HepG2 (cell line): ENCODE data around the gene RAB29. TPM values are rescaled to one million over a fixed set of nuclear protein-coding genes. Genes with fewer than 3 reads are reported as not detected.
A peak's percentile ranks its signal among the peaks of the same experiment; 100 is the strongest.

ENCODE experiments used
- HNF1A ChIP-seq, 2 experiments: sonication (generic) in 1 of 2; formaldehyde crosslinking in 1 of 2; IDR thresholded peaks; 2 replicates each; pipeline versions ENCODE4 v1.4.0 to v1.6.1; 2016 to 2020; ENCODE audit warnings: borderline replicate concordance in 1 of 2, low read depth in 1 of 2, mild to moderate bottlenecking in 1 of 2, missing genetic modification reagents in 1 of 2
- PRDM10 ChIP-seq: sonication (generic); formaldehyde crosslinking; IDR thresholded peaks from 2 replicates; pipeline ENCODE4 v1.4.0; 2020; ENCODE audit warnings: low read depth, missing genetic modification reagents
- ZBTB1 ChIP-seq: sonication (generic); formaldehyde crosslinking; IDR thresholded peaks from 2 replicates; pipeline ENCODE4 v1.4.0; 2020; ENCODE audit warnings: missing genetic modification reagents, borderline replicate concordance
- ZBTB39 ChIP-seq: sonication (generic); formaldehyde crosslinking; IDR thresholded peaks from 2 replicates; pipeline ENCODE4 v1.5.0; 2020; ENCODE audit warnings: missing genetic modification reagents
- ZFP90 ChIP-seq: sonication (generic); formaldehyde crosslinking; IDR thresholded peaks from 2 replicates; pipeline ENCODE4 v1.8.0; 2022; ENCODE audit warnings: missing genetic modification reagents, mild to moderate bottlenecking, inconsistent platforms, borderline replicate concordance
- ZNF549 ChIP-seq: sonication (generic); formaldehyde crosslinking; IDR thresholded peaks from 2 replicates; pipeline ENCODE4 v1.5.0; 2020; ENCODE audit warnings: missing genetic modification reagents
- ZNF563 ChIP-seq: sonication (generic); formaldehyde crosslinking; IDR thresholded peaks from 2 replicates; pipeline ENCODE4 v1.8.0; 2022; ENCODE audit warnings: mild to moderate bottlenecking, moderate library complexity, missing genetic modification reagents
- ZNF784 ChIP-seq: sonication (generic); formaldehyde crosslinking; IDR thresholded peaks from 2 replicates; pipeline ENCODE4 v1.5.1; 2020; ENCODE audit warnings: missing genetic modification reagents, mild to moderate bottlenecking, borderline replicate concordance
- ZNF800 ChIP-seq: sonication (generic); formaldehyde crosslinking; IDR thresholded peaks from 2 replicates; pipeline ENCODE4 v1.4.0; 2020; ENCODE audit warnings: missing genetic modification reagents
- ZNF878 ChIP-seq: sonication (generic); formaldehyde crosslinking; IDR thresholded peaks from 2 replicates; pipeline ENCODE4 v1.8.1; 2023; ENCODE audit warnings: mild to moderate bottlenecking, missing genetic modification reagents, moderate library complexity
- ZSCAN5A ChIP-seq: sonication (generic); formaldehyde crosslinking; IDR thresholded peaks from 2 replicates; pipeline ENCODE4 v1.8.0; 2022; ENCODE audit warnings: mild to moderate bottlenecking, missing genetic modification reagents, borderline replicate concordance
- polyA plus RNA-seq, 8 experiments: library from polyadenylated mRNA; depleted of rRNA in 3 of 8; stranded (reverse) in 7 of 8; unstranded in 1 of 8; fragments of >200 nt; fragmentation: Illumina TruSeq in 4 of 8; extraction: Trizol in 4 of 8; gene quantifications; 2 replicates each; pipeline versions ENCODE4 v1.2.1 to v1.2.3, GENCODE V29; 2011 to 2016; ENCODE audit warnings: low read depth in 4 of 8, missing spikeins in 1 of 8, mixed read lengths in 1 of 8; ENCODE audit not compliant: insufficient read depth in 1 of 8
- total RNA-seq, 5 experiments: library from RNA; depleted of rRNA; stranded (reverse); fragments of >200 nt; fragmentation: Illumina TruSeq; extraction: Trizol; gene quantifications; 2 replicates each; pipeline ENCODE4 v1.2.3, GENCODE V29; 2016; ENCODE audit warnings: low read depth in 1 of 5

RAB29 gene
- total and polyA plus RNA-seq, 2 of the 13 experiments (the other 11 are each of a cell fraction or from before 2014, with no cell fraction given) = 8.7 to 10.1 TPM

GRCh38 chr1:205750138-205751035 is 24.9 kb downstream of the RAB29 start, which contains the start of gene NUCKS1 (continued):
- TF ChIP-seq PRDM10 (peak; percentile 44; the same call in 1 of the 2 replicates), ZNF800 (CRISPR knock-in tag) (no peak), ZNF549 (CRISPR knock-in tag) (no peak), ZSCAN5A (CRISPR knock-in tag) (peak; percentile 31; the same call in 1 of the 2 replicates), ZFP90 (no peak), ZNF878 (0 out of 2 replicates have a peak, but pooled peaks have one; percentile 77), ZNF563 (no peak), ZBTB1 (CRISPR knock-in tag) (no peak), ZBTB39 (no peak), HNF1A (IDR thresholded peaks at IDR 0.05; ENCODE audit: low read depth) (0 out of 2 replicates have a peak, but pooled peaks have one; percentile 21), HNF1A (CRISPR knock-in tag; IDR thresholded peaks at IDR 0.05; ENCODE audit: borderline replicate concordance) (no peak), ZNF784 (no peak)
